Suprapubic skin (tissue), 4 donors: ENCODE data around the gene CAMK2G. TPM values are rescaled to one million over a fixed set of nuclear protein-coding genes. Genes with fewer than 3 reads are reported as not detected.

Experiments
- DNase-seq, 2 donors: peaks; one replicate each; pipeline ENCODE4 v3.0.0-alpha.2; 2019; ENCODE audit warnings: low spot score in 2 of 2
- H3K27ac ChIP-seq: fragments of 200-600 bp; sonication (generic); one replicate; pipeline ENCODE4 v1.5.1; 2019
- H3K27me3 ChIP-seq: fragments of 200-600 bp; sonication (generic); one replicate; pipeline ENCODE4 v1.5.1; 2019
- H3K36me3 ChIP-seq: fragments of 200-600 bp; sonication (generic); one replicate; pipeline ENCODE4 v1.5.1; 2019
- H3K4me1 ChIP-seq: fragments of 200-600 bp; sonication (generic); one replicate; pipeline ENCODE4 v1.5.1; 2019
- H3K4me3 ChIP-seq: fragments of 200-600 bp; sonication (generic); one replicate; pipeline ENCODE4 v1.5.1; 2019; ENCODE audit warnings: mild to moderate bottlenecking
- H3K9me3 ChIP-seq: fragments of 200-600 bp; sonication (generic); one replicate; pipeline ENCODE4 v1.5.1; 2019
- CTCF ChIP-seq, 2 donors: fragments of 200-600 bp in 1 of 2; fragments of 450-650 bp in 1 of 2; sonication (generic) in 1 of 2; IDR thresholded peaks; one replicate each; pipeline ENCODE4 v1.5.1; 2016 to 2019; ENCODE audit warnings: antibody characterized with exemption in 2 of 2, mild to moderate bottlenecking in 1 of 2, moderate library complexity in 1 of 2
- EP300 ChIP-seq: sonication (generic); formaldehyde crosslinking; IDR thresholded peaks from one replicate; pipeline ENCODE4 v1.6.1; 2017; ENCODE audit warnings: antibody characterized with exemption
- POLR2A ChIP-seq, 2 donors: fragments of 450-650 bp; IDR thresholded peaks; one replicate each; pipeline ENCODE4 v1.6.1; 2017; ENCODE audit warnings: antibody characterized with exemption in 2 of 2, mild to moderate bottlenecking in 2 of 2, moderate library complexity in 2 of 2
- POLR2AphosphoS5 ChIP-seq, 3 donors: sonication (generic); formaldehyde crosslinking; IDR thresholded peaks; one replicate each; pipeline ENCODE4 v1.6.1; 2017; ENCODE audit warnings: antibody characterized with exemption in 3 of 3
- WGBS: methylation state at CpG from one replicate; pipeline ENCODE4 v1.1.5; 2018; 5-methylcytosine and 5-hydroxymethylcytosine counted together
- total RNA-seq, 4 donors: library from RNA; depleted of rRNA; stranded (reverse); fragments of >200 nt; gene quantifications; one replicate each; pipeline ENCODE4 v1.1.0, GENCODE V29; 2016

The CAMK2G gene
- total RNA-seq, 4 donors from 2014 or later: 16.9 to 35.2 (median 20.6) TPM

GRCh38 chr10:73853196-73853595 lies 21.2 kb downstream of the CAMK2G start:
- TF ChIP-seq EP300: no peak
- TF ChIP-seq POLR2A (IDR thresholded peaks at IDR 0.05): no peak
- no peak for TF ChIP-seq POLR2AphosphoS5 (IDR thresholded peaks at IDR 0.05)
- TF ChIP-seq CTCF (IDR thresholded peaks at IDR 0.05): no peak
- Histone ChIP-seq H3K4me3 (no peak overlapping the region), H3K27ac (no peak overlapping the region), H3K27me3 (no peaks in the 10 kb centered on the region), H3K36me3 (peaks cover 39% of the 10 kb centered on the region), H3K4me1 (peaks cover 43% of the 10 kb centered on the region), H3K9me3 (no peaks in the 10 kb centered on the region)
- WGBS: 91% methylated on average over 10 of the region's 10 CpGs
- no peak for DNase-seq

DNA sequence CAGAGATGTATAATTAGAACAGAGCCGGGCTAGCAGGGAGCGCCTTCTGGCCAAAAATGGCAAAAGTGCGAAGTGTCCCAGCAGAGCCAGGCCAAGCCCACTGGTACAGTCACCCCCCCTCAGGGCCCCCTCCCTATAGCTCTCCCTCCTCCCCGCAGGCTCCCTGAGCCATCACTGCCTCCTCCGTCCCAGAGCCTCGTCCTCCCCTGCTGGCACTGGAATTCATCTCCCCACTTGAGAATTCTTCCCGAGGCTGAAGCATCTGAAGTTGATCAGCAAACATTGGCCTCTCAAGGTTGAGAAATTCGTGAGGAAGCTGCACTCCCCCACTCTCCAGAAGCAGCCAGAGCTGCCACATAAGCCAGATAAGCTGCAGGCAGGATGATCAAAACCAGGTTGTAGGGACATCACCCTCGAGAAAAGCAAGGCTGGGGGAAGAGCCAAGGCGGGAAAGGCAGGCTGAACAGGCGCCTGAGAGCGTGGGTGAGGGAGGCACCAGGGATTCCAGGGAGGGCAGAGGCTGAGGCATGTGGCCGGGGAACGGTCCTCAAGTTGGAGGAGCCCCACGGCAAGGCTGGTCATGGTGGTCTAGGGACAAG lies 23.4 kb downstream of the CAMK2G start:
- DNase-seq: peak in 1 of 2 donors; percentile 78
- H3K27me3 ChIP-seq: no peaks in the 10 kb centered on the region
- H3K9me3 ChIP-seq: no peaks in the 10 kb centered on the region
- H3K36me3 ChIP-seq: peaks cover 55% of the 10 kb centered on the region
- no peak overlapping the region for H3K4me3 ChIP-seq
- H3K4me1 ChIP-seq: peaks cover 29% of the 10 kb centered on the region
- peak overlapping the region; percentile 39 for H3K27ac ChIP-seq
- 51% methylated on average over 12 of the region's 15 CpGs for WGBS
- TF ChIP-seq CTCF (IDR thresholded peaks at IDR 0.05): no peak
- TF ChIP-seq EP300: no peak
- no peak for TF ChIP-seq POLR2A (IDR thresholded peaks at IDR 0.05)
- TF ChIP-seq POLR2AphosphoS5 (IDR thresholded peaks at IDR 0.05): no peak

DNA sequence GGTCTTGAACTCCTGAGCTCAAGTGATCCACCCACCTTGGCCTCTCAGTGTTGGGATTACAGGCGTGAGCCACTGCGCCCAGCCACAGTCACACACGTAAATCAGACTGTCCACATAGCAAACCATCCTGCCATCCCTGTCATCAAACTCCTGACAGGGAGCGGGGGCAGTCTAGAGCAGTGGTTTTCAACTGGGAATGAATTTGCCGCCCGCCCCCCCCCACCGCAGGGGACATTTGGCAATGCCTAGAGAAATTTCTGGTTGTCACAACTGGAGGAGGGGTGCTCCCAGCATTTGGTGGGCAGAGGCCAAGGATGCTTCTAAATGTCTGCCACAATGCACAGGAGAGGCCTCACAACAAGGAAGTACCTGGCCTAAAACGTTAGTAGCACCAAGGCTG lies 24.1 kb downstream of the CAMK2G start:
- no peaks in the 10 kb centered on the region for H3K9me3 ChIP-seq
- H3K4me3 ChIP-seq: no peak overlapping the region
- 86% methylated on average over 8 of the region's 8 CpGs for WGBS
- H3K27me3 ChIP-seq: no peaks in the 10 kb centered on the region
- peak overlapping the region; percentile 39 for H3K27ac ChIP-seq
- TF ChIP-seq POLR2AphosphoS5 (IDR thresholded peaks at IDR 0.05): no peak
- no peak for TF ChIP-seq CTCF (IDR thresholded peaks at IDR 0.05)
- TF ChIP-seq EP300: no peak
- TF ChIP-seq POLR2A (IDR thresholded peaks at IDR 0.05): no peak
- peaks cover 52% of the 10 kb centered on the region for H3K36me3 ChIP-seq
- peaks cover 24% of the 10 kb centered on the region for H3K4me1 ChIP-seq
- no peak for DNase-seq

- Histone ChIP-seq H3K27me3 (no peaks in the 10 kb centered on the region), H3K36me3 (peaks cover 56% of the 10 kb centered on the region), H3K4me3 (no peak overlapping the region), H3K27ac (no peak overlapping the region), H3K9me3 (no peaks in the 10 kb centered on the region), H3K4me1 (peaks cover 22% of the 10 kb centered on the region)
- 38% methylated on average over 17 of the region's 17 CpGs for WGBS
- TF ChIP-seq POLR2AphosphoS5 (IDR thresholded peaks at IDR 0.05) (no peak), EP300 (no peak), CTCF (IDR thresholded peaks at IDR 0.05) (peak; percentile 98 to 99)
- DNase-seq: peak; percentile 91
These were observed 25.4 kb downstream of the CAMK2G start for GRCh38 chr10:73848821-73849489.

DNA sequence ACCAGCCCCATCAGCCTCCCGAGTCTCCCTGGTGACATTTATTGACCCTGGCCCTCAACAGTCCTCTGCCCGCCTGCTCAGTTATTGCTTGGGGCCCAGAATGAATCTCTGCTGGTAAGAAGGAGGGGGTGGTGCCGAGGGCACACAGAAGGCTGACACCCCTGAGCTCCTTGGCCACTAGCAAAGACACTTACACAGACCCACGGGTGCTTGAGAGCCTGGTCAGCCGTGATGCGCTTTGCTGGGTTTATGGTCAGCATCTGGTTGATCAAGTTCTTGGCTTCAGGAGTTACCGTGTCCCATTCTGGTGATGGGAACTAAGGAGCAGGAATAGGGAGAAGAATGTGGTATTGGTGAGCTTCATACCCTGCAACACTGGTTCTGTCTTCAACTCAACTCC lies 27.3 kb downstream of the CAMK2G start:
- Histone ChIP-seq H3K36me3 (peaks cover 54% of the 10 kb centered on the region), H3K4me3 (no peak overlapping the region), H3K4me1 (peaks cover 22% of the 10 kb centered on the region), H3K27ac (no peak overlapping the region), H3K27me3 (no peaks in the 10 kb centered on the region), H3K9me3 (no peaks in the 10 kb centered on the region)
- WGBS: 88% methylated on average over 7 of the region's 7 CpGs
- no peak for DNase-seq
- no peak for TF ChIP-seq POLR2A (IDR thresholded peaks at IDR 0.05)
- no peak for TF ChIP-seq CTCF (IDR thresholded peaks at IDR 0.05)
- no peak for TF ChIP-seq POLR2AphosphoS5 (IDR thresholded peaks at IDR 0.05)
- TF ChIP-seq EP300: no peak
